ENCODE data around the gene TFF2. TPM values are rescaled to one million over a fixed set of nuclear protein-coding genes. Genes with fewer than 3 reads are reported as not detected.

TFF2 gene
- polyA plus RNA-seq, 3 donors: not detected

GRCh38 chr21:42356650-42357049 is 5.9 kb upstream of the TFF2 start:
- WGBS (ENCODE audit: insufficient coverage): 86% methylated on average over 6 of the region's 6 CpGs
- H3K36me3 Mint-ChIP-seq: no peaks in the 10 kb centered on the region
- Histone ChIP-seq H3K27me3 (ENCODE audit: control insufficient read depth in 2 of 2, insufficient read depth in 2 of 2, low read length in 2 of 2) (no peaks in the 10 kb centered on the region), H4K20me1 (ENCODE audit: insufficient read depth, low read length) (no peaks in the 10 kb centered on the region), H3K9ac (ENCODE audit: insufficient read depth, low read length, poor library complexity, severe bottlenecking) (no peak overlapping the region), H3K27ac (ENCODE audit: low read depth in 1 of 2, low read length in 2 of 2) (no peak overlapping the region), H3K36me3 (replicated peaks in 1 of 2; ENCODE audit: control insufficient read depth in 1 of 2, insufficient read depth in 2 of 2, low read length in 2 of 2) (no peaks in the 10 kb centered on the region), H3K4me3 (replicated peaks in 1 of 3; ENCODE audit: low read depth in 2 of 3, low read length in 3 of 3) (no peak overlapping the region), H3K9me3 (replicated peaks in 1 of 2; ENCODE audit: control insufficient read depth in 1 of 2, insufficient read depth in 1 of 2, low read length in 2 of 2) (peaks cover 3 to 17% of the 10 kb centered on the region in 2 donors), H3K4me1 (ENCODE audit: control insufficient read depth in 1 of 2, insufficient read depth in 2 of 2, low read length in 2 of 2) (no peaks in the 10 kb centered on the region), H3K4me2 (replicated peaks; ENCODE audit: extremely low read depth, low read length, poor library complexity, severe bottlenecking) (no peak overlapping the region), H2AFZ (ENCODE audit: insufficient read depth, low read depth, low read length, poor library complexity, severe bottlenecking) (no peak overlapping the region), H3K79me2 (ENCODE audit: insufficient read depth, low read length) (no peaks in the 10 kb centered on the region)
- peaks cover 1 to 6% (median 4%) of the 10 kb centered on the region in 3 donors for H3K27me3 Mint-ChIP-seq (ENCODE audit: low read depth in 3 of 3)
- TF ChIP-seq CTCF (IDR thresholded peaks at IDR 0.05): no peak
- DNase-seq: no peak
- intact Hi-C loops (cut with micrococcal nuclease): no loop called here
- no peak overlapping the region for H3K4me3 Mint-ChIP-seq
- peaks cover 4 to 29% (median 18%) of the 10 kb centered on the region in 7 donors for H3K9me3 Mint-ChIP-seq
- no peaks in the 10 kb centered on the region for H3K4me1 Mint-ChIP-seq
- no peak overlapping the region for H3K27ac Mint-ChIP-seq

- no peaks in the 10 kb centered on the region for H4K20me1 ChIP-seq (ENCODE audit: insufficient read depth, low read length)
These were observed 5.3 kb upstream of the TFF2 start for GRCh38 chr21:42356046-42356445.

More at GRCh38 chr21:42356046-42356445, 5.3 kb upstream of the TFF2 start:
- H3K9ac ChIP-seq (ENCODE audit: insufficient read depth, low read length, poor library complexity, severe bottlenecking): no peak overlapping the region
- Mint-ChIP-seq H3K4me3 (no peak overlapping the region), H3K36me3 (no peaks in the 10 kb centered on the region), H3K27me3 (ENCODE audit: low read depth in 3 of 3) (peaks cover 1 to 6% (median 3%) of the 10 kb centered on the region in 3 donors), H3K4me1 (no peaks in the 10 kb centered on the region), H3K9me3 (peaks cover 4 to 29% (median 18%) of the 10 kb centered on the region in 7 donors), H3K27ac (no peak overlapping the region)
- no peak overlapping the region for H3K4me2 ChIP-seq (replicated peaks; ENCODE audit: extremely low read depth, low read length, poor library complexity, severe bottlenecking)
- no peak for TF ChIP-seq CTCF (IDR thresholded peaks at IDR 0.05)
- H3K27me3 ChIP-seq (ENCODE audit: control insufficient read depth in 2 of 2, insufficient read depth in 2 of 2, low read length in 2 of 2): no peaks in the 10 kb centered on the region
- WGBS (ENCODE audit: insufficient coverage): no CpG with 5 or more reads among the region's 2 CpGs
- H3K36me3 ChIP-seq (replicated peaks in 1 of 2; ENCODE audit: control insufficient read depth in 1 of 2, insufficient read depth in 2 of 2, low read length in 2 of 2): no peaks in the 10 kb centered on the region
- H3K27ac ChIP-seq (ENCODE audit: low read depth in 1 of 2, low read length in 2 of 2): no peak overlapping the region
- intact Hi-C loops (cut with micrococcal nuclease): no loop called here
- no peak for DNase-seq
- H3K9me3 ChIP-seq (replicated peaks in 1 of 2; ENCODE audit: control insufficient read depth in 1 of 2, insufficient read depth in 1 of 2, low read length in 2 of 2): peaks cover 3 to 17% of the 10 kb centered on the region in 2 donors
- no peak overlapping the region for H3K4me3 ChIP-seq (replicated peaks in 1 of 3; ENCODE audit: low read depth in 2 of 3, low read length in 3 of 3)
- no peaks in the 10 kb centered on the region for H3K79me2 ChIP-seq (ENCODE audit: insufficient read depth, low read length)
- no peaks in the 10 kb centered on the region for H3K4me1 ChIP-seq (ENCODE audit: control insufficient read depth in 1 of 2, insufficient read depth in 2 of 2, low read length in 2 of 2)
- no peak overlapping the region for H2AFZ ChIP-seq (ENCODE audit: insufficient read depth, low read depth, low read length, poor library complexity, severe bottlenecking)

Measured in CD14-positive monocyte (primary cell).